Measurements from ENCODE around the gene CYYR1.

The CYYR1 gene

GRCh38 chr21:26495283-26495849 lies 77.7 kb downstream of the CYYR1 start:
- WGBS, result 97% methylated on average over 10 of the region's 10 CpGs
- no peaks in the 10 kb centered on the region for H3K36me3 ChIP-seq (ENCODE audit: insufficient read depth, low read length)
- H3K27ac ChIP-seq (ENCODE audit: low read depth, low read length), result no peak overlapping the region
- H3K9ac ChIP-seq (ENCODE audit: low read depth, low read length), result no peak overlapping the region
- H3K9me3 ChIP-seq (ENCODE audit: insufficient read depth, low read depth, low read length), result no peaks in the 10 kb centered on the region
- H3K4me3 ChIP-seq (ENCODE audit: low read length), result no peak overlapping the region
- no peaks in the 10 kb centered on the region for H3K27me3 ChIP-seq (ENCODE audit: insufficient read depth, low read length)
- peaks cover 17% of the 10 kb centered on the region; the same call in 1 of the 2 replicates for H3K4me1 ChIP-seq (ENCODE audit: insufficient read depth, low read length)

- Histone ChIP-seq H3K27me3 (ENCODE audit: insufficient read depth, low read length) (no peaks in the 10 kb centered on the region), H3K4me3 (ENCODE audit: low read length) (no peak overlapping the region), H3K4me1 (ENCODE audit: insufficient read depth, low read length) (peaks cover 17% of the 10 kb centered on the region; the same call in 1 of the 2 replicates), H3K9ac (ENCODE audit: low read depth, low read length) (no peak overlapping the region), H3K9me3 (ENCODE audit: insufficient read depth, low read depth, low read length) (peaks cover 8% of the 10 kb centered on the region; the same call in 1 of the 2 replicates), H3K36me3 (ENCODE audit: insufficient read depth, low read length) (peaks cover 3% of the 10 kb centered on the region; the same call in 1 of the 2 replicates), H3K27ac (ENCODE audit: low read depth, low read length) (no peak overlapping the region; the same call in 1 of the 2 replicates)
- WGBS, result 93% methylated on average over 3 of the region's 3 CpGs
These were observed 81.4 kb downstream of the CYYR1 start for GRCh38 chr21:26491663-26492062.

DNA sequence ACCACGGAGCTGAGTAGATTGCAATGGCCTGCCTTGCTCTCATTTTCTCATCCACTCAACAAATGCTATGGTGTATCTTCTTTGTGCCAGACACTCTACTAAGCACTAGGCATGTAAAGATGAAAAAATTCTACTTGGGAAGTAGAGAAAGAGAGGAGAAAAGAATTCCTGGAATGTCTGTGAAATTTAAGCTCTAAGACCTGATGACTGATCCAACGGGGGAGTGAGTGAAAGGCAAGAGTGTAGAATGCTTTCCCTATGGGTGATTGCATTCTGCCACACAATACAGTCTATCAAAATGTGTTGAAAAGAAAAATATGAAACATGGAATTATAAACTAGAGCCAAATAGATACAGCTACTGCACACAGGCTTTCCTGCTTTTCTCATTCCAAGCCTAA lies 82.3 kb downstream of the CYYR1 start:
- Histone ChIP-seq H3K4me3 (ENCODE audit: low read length) (no peak overlapping the region), H3K27me3 (ENCODE audit: insufficient read depth, low read length) (no peaks in the 10 kb centered on the region), H3K36me3 (ENCODE audit: insufficient read depth, low read length) (peaks cover 3% of the 10 kb centered on the region; the same call in 1 of the 2 replicates), H3K9ac (ENCODE audit: low read depth, low read length) (no peak overlapping the region), H3K27ac (ENCODE audit: low read depth, low read length) (peak overlapping the region; percentile 63), H3K9me3 (ENCODE audit: insufficient read depth, low read depth, low read length) (peaks cover 8% of the 10 kb centered on the region; the same call in 1 of the 2 replicates), H3K4me1 (ENCODE audit: insufficient read depth, low read length) (peaks cover 17% of the 10 kb centered on the region; the same call in 1 of the 2 replicates)
- 63% methylated on average over 2 of the region's 2 CpGs for WGBS

- H3K4me1 ChIP-seq (ENCODE audit: insufficient read depth, low read length), result peaks cover 17% of the 10 kb centered on the region; the same call in 1 of the 2 replicates
- H3K4me3 ChIP-seq (ENCODE audit: low read length), result no peak overlapping the region
- H3K27me3 ChIP-seq (ENCODE audit: insufficient read depth, low read length), result no peaks in the 10 kb centered on the region
- WGBS, result 96% methylated on average over 6 of the region's 6 CpGs
- no peak overlapping the region for H3K27ac ChIP-seq (ENCODE audit: low read depth, low read length)
- peaks cover 8% of the 10 kb centered on the region; the same call in 1 of the 2 replicates for H3K9me3 ChIP-seq (ENCODE audit: insufficient read depth, low read depth, low read length)
- H3K36me3 ChIP-seq (ENCODE audit: insufficient read depth, low read length), result peaks cover 3% of the 10 kb centered on the region; the same call in 1 of the 2 replicates
- no peak overlapping the region for H3K9ac ChIP-seq (ENCODE audit: low read depth, low read length)
These were observed 83.3 kb downstream of the CYYR1 start for GRCh38 chr21:26489781-26490180.

DNA sequence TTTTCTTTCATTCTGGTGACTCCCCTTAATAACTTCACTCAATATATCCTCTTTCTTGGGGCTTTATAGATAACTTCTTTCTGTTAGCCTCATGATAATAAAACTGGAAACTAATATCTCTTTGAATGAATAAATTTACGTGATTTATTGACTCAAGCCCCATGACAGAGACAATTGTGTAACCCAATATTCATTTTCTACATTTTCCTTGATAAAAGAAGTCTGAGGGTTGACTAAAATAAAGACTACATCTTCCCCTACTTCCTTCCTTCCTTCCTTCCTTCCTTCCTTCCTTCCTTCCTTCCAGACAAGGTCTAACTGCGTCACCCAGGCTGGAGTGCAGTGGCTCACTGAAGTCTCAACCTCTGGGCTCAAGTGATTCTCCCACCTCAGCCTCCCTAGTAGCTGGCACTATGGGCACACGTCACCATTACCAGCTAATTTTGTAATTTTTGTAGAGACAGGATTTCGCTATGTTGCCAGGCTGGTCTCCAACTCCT lies 85.1 kb downstream of the CYYR1 start:
- Histone ChIP-seq H3K27me3 (ENCODE audit: insufficient read depth, low read length) (no peaks in the 10 kb centered on the region), H3K4me3 (ENCODE audit: low read length) (no peak overlapping the region), H3K9me3 (ENCODE audit: insufficient read depth, low read depth, low read length) (peaks cover 8% of the 10 kb centered on the region; the same call in 1 of the 2 replicates), H3K27ac (ENCODE audit: low read depth, low read length) (no peak overlapping the region), H3K4me1 (ENCODE audit: insufficient read depth, low read length) (peaks cover 17% of the 10 kb centered on the region; the same call in 1 of the 2 replicates), H3K36me3 (ENCODE audit: insufficient read depth, low read length) (peaks cover 3% of the 10 kb centered on the region; the same call in 1 of the 2 replicates), H3K9ac (ENCODE audit: low read depth, low read length) (no peak overlapping the region)
- WGBS, result 93% methylated on average over 3 of the region's 4 CpGs

- no peak overlapping the region for H3K9ac ChIP-seq (ENCODE audit: low read depth, low read length)
- 97% methylated on average over 2 of the region's 2 CpGs for WGBS
- H3K4me1 ChIP-seq (ENCODE audit: insufficient read depth, low read length), result no peaks in the 10 kb centered on the region
- peaks cover 23% of the 10 kb centered on the region for H3K36me3 ChIP-seq (ENCODE audit: insufficient read depth, low read length)
- H3K27ac ChIP-seq (ENCODE audit: low read depth, low read length), result no peak overlapping the region
- H3K9me3 ChIP-seq (ENCODE audit: insufficient read depth, low read depth, low read length), result no peaks in the 10 kb centered on the region
- no peaks in the 10 kb centered on the region for H3K27me3 ChIP-seq (ENCODE audit: insufficient read depth, low read length)
- H3K4me3 ChIP-seq (ENCODE audit: low read length), result no peak overlapping the region
These were observed 99.6 kb downstream of the CYYR1 start for GRCh38 chr21:26473471-26473870.

- Histone ChIP-seq H3K9ac (ENCODE audit: low read depth, low read length) (no peak overlapping the region), H3K27me3 (ENCODE audit: insufficient read depth, low read length) (no peaks in the 10 kb centered on the region), H3K9me3 (ENCODE audit: insufficient read depth, low read depth, low read length) (no peaks in the 10 kb centered on the region), H3K4me1 (ENCODE audit: insufficient read depth, low read length) (no peaks in the 10 kb centered on the region), H3K4me3 (ENCODE audit: low read length) (no peak overlapping the region), H3K27ac (ENCODE audit: low read depth, low read length) (no peak overlapping the region), H3K36me3 (ENCODE audit: insufficient read depth, low read length) (0 out of 2 replicates have a peak, but pooled peaks cover 10% of the 10 kb centered on the region)
- WGBS, result 94% methylated on average over 5 of the region's 5 CpGs
These were observed 102.0 kb downstream of the CYYR1 start for GRCh38 chr21:26471099-26471471.

GRCh38 chr21:26470351-26471098 lies 102.6 kb downstream of the CYYR1 start:
- Histone ChIP-seq H3K27me3 (ENCODE audit: insufficient read depth, low read length) (no peaks in the 10 kb centered on the region), H3K9ac (ENCODE audit: low read depth, low read length) (no peak overlapping the region), H3K4me3 (ENCODE audit: low read length) (no peak overlapping the region), H3K27ac (ENCODE audit: low read depth, low read length) (no peak overlapping the region), H3K4me1 (ENCODE audit: insufficient read depth, low read length) (no peaks in the 10 kb centered on the region), H3K36me3 (ENCODE audit: insufficient read depth, low read length) (0 out of 2 replicates have a peak, but pooled peaks cover 5% of the 10 kb centered on the region), H3K9me3 (ENCODE audit: insufficient read depth, low read depth, low read length) (no peaks in the 10 kb centered on the region)
- WGBS, result 96% methylated on average over 8 of the region's 8 CpGs

DNA sequence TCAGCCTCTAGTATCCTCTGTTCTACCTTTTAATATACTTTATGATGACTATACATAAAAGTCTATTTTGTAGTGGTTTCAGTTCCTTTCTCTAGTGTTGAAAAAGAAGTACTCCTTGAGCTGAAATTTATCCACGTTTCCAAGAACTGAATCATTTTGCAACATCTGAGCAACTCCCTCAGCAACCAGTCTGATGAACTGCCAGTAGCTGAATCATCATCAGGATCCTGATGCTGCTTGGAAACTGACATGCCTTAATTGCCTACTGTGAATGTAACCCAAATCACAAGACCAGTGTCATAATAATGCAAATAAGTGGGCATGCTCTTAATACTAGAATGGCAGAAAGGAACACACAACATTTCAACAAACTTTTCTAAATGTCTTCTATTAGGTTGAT lies 103.3 kb downstream of the CYYR1 start:
- no peaks in the 10 kb centered on the region for H3K27me3 ChIP-seq (ENCODE audit: insufficient read depth, low read length)
- H3K9ac ChIP-seq (ENCODE audit: low read depth, low read length), result no peak overlapping the region
- no peaks in the 10 kb centered on the region for H3K9me3 ChIP-seq (ENCODE audit: insufficient read depth, low read depth, low read length)
- H3K27ac ChIP-seq (ENCODE audit: low read depth, low read length), result no peak overlapping the region
- H3K4me3 ChIP-seq (ENCODE audit: low read length), result no peak overlapping the region
- no peaks in the 10 kb centered on the region for H3K4me1 ChIP-seq (ENCODE audit: insufficient read depth, low read length)
- no peaks in the 10 kb centered on the region for H3K36me3 ChIP-seq (ENCODE audit: insufficient read depth, low read length)
- 97% methylated on average over 1 of the region's 1 CpG for WGBS

GRCh38 chr21:26465916-26466315 lies 107.2 kb downstream of the CYYR1 start:
- Histone ChIP-seq H3K9me3 (ENCODE audit: insufficient read depth, low read depth, low read length) (no peaks in the 10 kb centered on the region), H3K27ac (ENCODE audit: low read depth, low read length) (no peak overlapping the region), H3K4me1 (ENCODE audit: insufficient read depth, low read length) (no peaks in the 10 kb centered on the region), H3K9ac (ENCODE audit: low read depth, low read length) (no peak overlapping the region), H3K36me3 (ENCODE audit: insufficient read depth, low read length) (no peaks in the 10 kb centered on the region), H3K4me3 (ENCODE audit: low read length) (no peak overlapping the region), H3K27me3 (ENCODE audit: insufficient read depth, low read length) (no peaks in the 10 kb centered on the region)
- WGBS, result 97% methylated on average over 3 of the region's 3 CpGs

- no peaks in the 10 kb centered on the region for H3K9me3 ChIP-seq (ENCODE audit: insufficient read depth, low read depth, low read length)
- H3K4me3 ChIP-seq (ENCODE audit: low read length), result no peak overlapping the region
- no peak overlapping the region for H3K9ac ChIP-seq (ENCODE audit: low read depth, low read length)
- H3K27ac ChIP-seq (ENCODE audit: low read depth, low read length), result no peak overlapping the region
- no peaks in the 10 kb centered on the region for H3K27me3 ChIP-seq (ENCODE audit: insufficient read depth, low read length)
- H3K36me3 ChIP-seq (ENCODE audit: insufficient read depth, low read length), result no peaks in the 10 kb centered on the region
- WGBS, result 92% methylated on average over 3 of the region's 3 CpGs
- no peaks in the 10 kb centered on the region for H3K4me1 ChIP-seq (ENCODE audit: insufficient read depth, low read length)
These were observed 111.6 kb downstream of the CYYR1 start for GRCh38 chr21:26461500-26461899.

Data from HUES64 (cell line).